ENCODE results near the gene RBMY1D. TPM values are rescaled to one million over a fixed set of nuclear protein-coding genes. Genes with fewer than 3 reads are reported as not detected.

The RBMY1D gene
- total and polyA plus RNA-seq, 2 experiments from 2014 or later = not detected

DNA sequence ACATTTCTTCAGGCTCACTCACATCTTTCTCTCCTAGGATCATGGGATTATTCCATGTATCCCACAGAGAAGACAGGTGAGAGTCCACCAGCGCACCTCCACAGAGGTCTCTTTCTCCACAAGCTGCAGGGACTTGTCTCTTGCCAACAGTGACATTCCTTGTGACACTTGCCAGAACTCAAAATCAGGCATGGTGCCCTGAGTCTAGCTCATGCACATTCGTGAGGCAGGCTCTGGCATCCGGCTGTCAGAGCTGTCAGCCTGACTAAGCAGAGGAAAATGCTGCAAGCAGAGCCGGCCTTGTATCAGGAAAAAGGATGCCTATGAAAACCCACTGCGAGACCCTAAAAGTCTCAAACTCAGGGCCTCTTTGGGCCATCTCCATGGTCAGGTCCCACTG lies 54.8 kb downstream of the RBMY1D start:
- DNase-seq (ENCODE audit: low spot score) = no peak
- no peaks in the 10 kb centered on the region for H3K79me2 ChIP-seq

DNA sequence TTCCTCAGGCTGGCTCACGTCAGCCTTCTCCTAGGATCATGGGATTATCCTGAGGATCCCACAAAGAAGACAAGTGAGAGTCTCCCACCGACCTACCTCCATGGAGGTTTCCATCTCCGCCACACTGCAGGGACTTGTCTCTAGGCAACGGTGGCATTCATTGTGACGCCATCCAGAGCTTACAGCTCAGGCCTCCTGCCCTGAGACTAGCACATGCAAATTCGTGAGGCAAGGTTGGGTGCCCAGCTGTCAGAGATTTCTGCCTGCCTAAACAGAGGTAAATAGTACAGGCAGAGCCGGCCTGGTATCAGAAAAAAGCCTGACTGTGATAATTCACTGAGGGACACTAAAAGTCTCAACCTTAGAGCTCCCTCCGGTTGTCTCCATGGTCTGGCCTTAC lies 58.0 kb downstream of the RBMY1D start:
- no CpG with 5 or more reads among the region's 8 CpGs for WGBS (ENCODE audit: low lambda C conversion rate, missing lambda C conversion rate)
- H3K36me3 ChIP-seq (replicated peaks; ENCODE audit: insufficient read depth, low read depth) = no peaks in the 10 kb centered on the region
- no peak overlapping the region for H3K4me2 ChIP-seq
- H3K4me3 ChIP-seq = no peak overlapping the region
- no peaks in the 10 kb centered on the region for H3K4me1 ChIP-seq (ENCODE audit: insufficient read depth)
- no peaks in the 10 kb centered on the region for H4K20me1 ChIP-seq (ENCODE audit: insufficient read depth, poor library complexity, severe bottlenecking)
- H3K9me2 ChIP-seq (replicated peaks; ENCODE audit: insufficient read depth) = no peaks in the 10 kb centered on the region
- H3K79me2 ChIP-seq = no peaks in the 10 kb centered on the region
- TF ChIP-seq, protein P1, sequence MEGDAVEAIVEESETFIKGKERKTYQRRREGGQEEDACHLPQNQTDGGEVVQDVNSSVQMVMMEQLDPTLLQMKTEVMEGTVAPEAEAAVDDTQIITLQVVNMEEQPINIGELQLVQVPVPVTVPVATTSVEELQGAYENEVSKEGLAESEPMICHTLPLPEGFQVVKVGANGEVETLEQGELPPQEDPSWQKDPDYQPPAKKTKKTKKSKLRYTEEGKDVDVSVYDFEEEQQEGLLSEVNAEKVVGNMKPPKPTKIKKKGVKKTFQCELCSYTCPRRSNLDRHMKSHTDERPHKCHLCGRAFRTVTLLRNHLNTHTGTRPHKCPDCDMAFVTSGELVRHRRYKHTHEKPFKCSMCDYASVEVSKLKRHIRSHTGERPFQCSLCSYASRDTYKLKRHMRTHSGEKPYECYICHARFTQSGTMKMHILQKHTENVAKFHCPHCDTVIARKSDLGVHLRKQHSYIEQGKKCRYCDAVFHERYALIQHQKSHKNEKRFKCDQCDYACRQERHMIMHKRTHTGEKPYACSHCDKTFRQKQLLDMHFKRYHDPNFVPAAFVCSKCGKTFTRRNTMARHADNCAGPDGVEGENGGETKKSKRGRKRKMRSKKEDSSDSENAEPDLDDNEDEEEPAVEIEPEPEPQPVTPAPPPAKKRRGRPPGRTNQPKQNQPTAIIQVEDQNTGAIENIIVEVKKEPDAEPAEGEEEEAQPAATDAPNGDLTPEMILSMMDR (IDR thresholded peaks at IDR 0.05; ENCODE audit: poor library complexity) = no peak
- TF ChIP-seq EZH2 (IDR thresholded peaks at IDR 0.05; ENCODE audit: borderline replicate concordance) = no peak
- H3K27me3 ChIP-seq = no peaks in the 10 kb centered on the region
- no peaks in the 10 kb centered on the region for H3K9me3 ChIP-seq (ENCODE audit: low read depth)
- no peak for DNase-seq (ENCODE audit: low spot score)
- no peak overlapping the region for H3K27ac ChIP-seq
- no peak overlapping the region for H2AFZ ChIP-seq

More for the DNA sequence above, 54.8 kb downstream of the RBMY1D start:
- H3K27ac ChIP-seq = no peak overlapping the region
- H3K4me1 ChIP-seq (ENCODE audit: insufficient read depth) = no peaks in the 10 kb centered on the region
- H2AFZ ChIP-seq = no peak overlapping the region
- H3K9me3 ChIP-seq (ENCODE audit: low read depth) = no peaks in the 10 kb centered on the region
- TF ChIP-seq, protein P1 (IDR thresholded peaks at IDR 0.05; ENCODE audit: poor library complexity) = no peak
- no peak for TF ChIP-seq EZH2 (IDR thresholded peaks at IDR 0.05; ENCODE audit: borderline replicate concordance)
- no peak for TF ChIP-seq EZH2phosphoT487 (IDR thresholded peaks at IDR 0.05; ENCODE audit: low read depth, severe bottlenecking, unreplicated experiment)
- no peak overlapping the region for H3K4me2 ChIP-seq
- no peaks in the 10 kb centered on the region for H3K27me3 ChIP-seq
- no CpG with 5 or more reads among the region's 5 CpGs for WGBS (ENCODE audit: low lambda C conversion rate, missing lambda C conversion rate)
- no peaks in the 10 kb centered on the region for H3K9me2 ChIP-seq (replicated peaks; ENCODE audit: insufficient read depth)
- H4K20me1 ChIP-seq (ENCODE audit: insufficient read depth, poor library complexity, severe bottlenecking) = no peaks in the 10 kb centered on the region
- H3K36me3 ChIP-seq (replicated peaks; ENCODE audit: insufficient read depth, low read depth) = no peaks in the 10 kb centered on the region
- H3K4me3 ChIP-seq = no peak overlapping the region

DNA sequence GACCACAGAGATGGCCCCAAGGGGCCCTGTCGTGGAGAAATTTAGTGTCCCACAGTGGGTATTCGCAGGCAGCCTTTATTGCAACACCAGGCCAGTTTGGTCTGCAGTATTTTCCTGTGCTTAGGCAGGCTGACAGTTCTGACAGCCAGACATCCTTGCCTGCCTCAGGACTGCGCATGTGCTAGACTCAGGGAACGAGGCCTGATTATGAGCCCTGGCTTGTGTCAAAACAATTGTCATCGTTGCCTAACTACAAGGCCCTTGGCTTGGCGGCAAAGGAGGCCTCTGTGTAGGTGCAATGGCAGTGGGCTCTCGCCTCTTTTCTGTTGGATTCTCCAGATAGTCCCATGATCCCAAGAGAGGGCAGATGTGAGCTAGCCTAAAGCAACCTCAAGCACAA lies 59.3 kb downstream of the RBMY1D start:
- no peaks in the 10 kb centered on the region for H3K4me1 ChIP-seq (ENCODE audit: insufficient read depth)
- H3K36me3 ChIP-seq (replicated peaks; ENCODE audit: insufficient read depth, low read depth) = no peaks in the 10 kb centered on the region
- no peaks in the 10 kb centered on the region for H4K20me1 ChIP-seq (ENCODE audit: insufficient read depth, poor library complexity, severe bottlenecking)
- H3K27ac ChIP-seq = no peak overlapping the region
- no peaks in the 10 kb centered on the region for H3K27me3 ChIP-seq
- no peak overlapping the region for H3K4me3 ChIP-seq
- no peaks in the 10 kb centered on the region for H3K79me2 ChIP-seq
- no peaks in the 10 kb centered on the region for H3K9me2 ChIP-seq (replicated peaks; ENCODE audit: insufficient read depth)
- TF ChIP-seq EZH2 (IDR thresholded peaks at IDR 0.05; ENCODE audit: borderline replicate concordance) (no peak), EZH2phosphoT487 (IDR thresholded peaks at IDR 0.05; ENCODE audit: low read depth, severe bottlenecking, unreplicated experiment) (no peak)
- TF ChIP-seq, protein P1 (IDR thresholded peaks at IDR 0.05; ENCODE audit: poor library complexity) = no peak
- no peaks in the 10 kb centered on the region for H3K9me3 ChIP-seq (ENCODE audit: low read depth)
- H3K4me2 ChIP-seq = no peak overlapping the region
- DNase-seq (ENCODE audit: low spot score) = no peak
- WGBS (ENCODE audit: low lambda C conversion rate, missing lambda C conversion rate) = no CpG with 5 or more reads among the region's 7 CpGs
- H2AFZ ChIP-seq = no peak overlapping the region

Other genes with a start within 250 kb of the RBMY1D start
- not detected in 2 replicates for gene RBMY1E, start 23.5 kb upstream of the RBMY1D start, total RNA-seq
- not detected in 2 replicates for gene RBMY1E, start 23.5 kb upstream of the RBMY1D start, polyA plus RNA-seq